Esophagus squamous epithelium (tissue), 4 donors: ENCODE results near the gene ZFYVE28.

ENCODE experiments used
- POLR2A ChIP-seq, 4 donors: fragments of 450-650 bp; IDR thresholded peaks; one replicate each; pipeline ENCODE4 v1.6.1; 2017; ENCODE audit warnings: antibody characterized with exemption in 4 of 4, mild to moderate bottlenecking in 4 of 4, moderate library complexity in 3 of 4
- TF ChIP-seq, protein P1 (sequence below), 6 experiments: fragments of 450-650 bp in 4 of 6; fragments of 200-600 bp in 2 of 6; sonication (generic) in 2 of 6; IDR thresholded peaks; one replicate each; pipeline ENCODE4 v1.5.1; 2016 to 2019; ENCODE audit warnings: antibody characterized with exemption in 6 of 6, mild to moderate bottlenecking in 4 of 6, moderate library complexity in 4 of 6

DNA sequence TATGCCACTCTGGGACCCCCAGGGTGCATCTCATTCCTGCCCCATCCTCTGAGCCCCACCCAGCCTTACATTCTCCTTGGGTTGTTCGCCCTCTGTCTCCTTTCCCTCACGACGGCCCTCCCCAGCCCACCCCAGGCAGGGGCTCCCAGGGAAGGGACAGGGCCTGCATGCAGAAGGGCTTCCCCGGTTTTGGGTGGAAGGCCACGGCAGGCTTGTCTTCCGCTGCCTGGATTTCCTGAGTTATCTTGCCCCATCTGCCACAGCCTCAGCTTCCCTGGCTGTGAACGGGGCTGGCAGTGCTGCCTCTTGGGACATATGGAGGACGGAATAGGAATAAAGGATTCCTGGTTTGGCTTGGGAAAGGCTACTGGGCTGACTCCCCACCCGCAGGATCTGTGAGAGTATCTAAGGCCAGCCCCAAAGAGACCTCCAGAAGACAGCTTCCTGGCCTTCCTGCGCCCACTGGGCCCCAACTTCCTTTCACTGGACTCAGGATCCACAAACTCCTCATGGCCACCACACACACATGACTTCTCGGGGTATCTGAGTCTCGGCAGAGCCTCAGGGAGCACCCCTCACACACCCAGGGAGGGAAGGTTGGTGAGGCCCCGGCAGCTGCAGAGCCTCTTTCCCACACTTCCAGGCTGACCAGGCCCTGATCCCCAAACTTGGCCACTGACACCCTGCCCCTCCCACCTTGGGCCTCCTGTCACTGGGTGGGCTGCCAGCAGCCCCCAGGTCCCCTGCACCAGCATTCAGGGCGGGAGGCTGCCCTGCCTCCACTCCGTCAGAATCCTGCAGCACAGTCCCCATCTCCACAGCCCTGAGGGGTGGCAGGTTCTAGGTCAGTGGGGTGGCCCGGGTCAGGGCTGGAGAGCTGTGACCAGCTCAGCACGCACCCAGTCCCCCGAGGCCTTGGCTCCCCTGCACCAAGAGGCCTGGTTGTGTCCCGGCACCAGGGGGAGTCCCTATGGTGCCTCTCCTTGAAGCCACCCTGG, 153.0 kb downstream of the ZFYVE28 start:
- TF ChIP-seq, protein P1, sequence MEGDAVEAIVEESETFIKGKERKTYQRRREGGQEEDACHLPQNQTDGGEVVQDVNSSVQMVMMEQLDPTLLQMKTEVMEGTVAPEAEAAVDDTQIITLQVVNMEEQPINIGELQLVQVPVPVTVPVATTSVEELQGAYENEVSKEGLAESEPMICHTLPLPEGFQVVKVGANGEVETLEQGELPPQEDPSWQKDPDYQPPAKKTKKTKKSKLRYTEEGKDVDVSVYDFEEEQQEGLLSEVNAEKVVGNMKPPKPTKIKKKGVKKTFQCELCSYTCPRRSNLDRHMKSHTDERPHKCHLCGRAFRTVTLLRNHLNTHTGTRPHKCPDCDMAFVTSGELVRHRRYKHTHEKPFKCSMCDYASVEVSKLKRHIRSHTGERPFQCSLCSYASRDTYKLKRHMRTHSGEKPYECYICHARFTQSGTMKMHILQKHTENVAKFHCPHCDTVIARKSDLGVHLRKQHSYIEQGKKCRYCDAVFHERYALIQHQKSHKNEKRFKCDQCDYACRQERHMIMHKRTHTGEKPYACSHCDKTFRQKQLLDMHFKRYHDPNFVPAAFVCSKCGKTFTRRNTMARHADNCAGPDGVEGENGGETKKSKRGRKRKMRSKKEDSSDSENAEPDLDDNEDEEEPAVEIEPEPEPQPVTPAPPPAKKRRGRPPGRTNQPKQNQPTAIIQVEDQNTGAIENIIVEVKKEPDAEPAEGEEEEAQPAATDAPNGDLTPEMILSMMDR (IDR thresholded peaks at IDR 0.05): no peak
- no peak for TF ChIP-seq POLR2A (IDR thresholded peaks at IDR 0.05)
